ENCODE data around the gene NR0B1. TPM values are rescaled to one million over a fixed set of nuclear protein-coding genes. Genes with fewer than 3 reads are reported as not detected.

The NR0B1 gene
- total and polyA plus RNA-seq, 7 donors: 0.06 TPM; not detected in 6

DNA sequence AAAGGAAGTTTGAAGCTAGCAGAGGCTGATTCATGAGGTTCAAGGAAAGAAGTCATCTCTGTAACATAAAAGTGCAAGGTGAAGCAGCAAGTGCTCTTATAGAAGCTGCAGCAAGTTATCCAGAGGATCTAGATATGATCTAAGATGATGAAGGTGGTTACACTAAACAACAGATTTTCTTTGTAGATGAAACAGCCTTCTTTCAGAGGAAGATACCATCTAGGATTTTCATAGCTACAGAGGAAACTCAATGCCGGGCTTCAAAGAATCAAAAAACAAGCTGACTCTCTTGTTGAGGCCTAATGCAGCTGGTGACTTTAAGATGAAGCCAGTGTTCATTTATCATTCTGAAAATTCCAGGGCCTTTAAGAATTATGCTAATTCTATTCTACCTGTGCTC, 28.8 kb downstream of the NR0B1 start:
- intact Hi-C loops (cut with DNase I): no loop called here
- H3K27ac ChIP-seq: no peak overlapping the region
- no peak overlapping the region for H3K4me3 ChIP-seq
- no peaks in the 10 kb centered on the region for H3K27me3 ChIP-seq
- TF ChIP-seq POLR2A (IDR thresholded peaks at IDR 0.05): no peak
- TF ChIP-seq POLR2AphosphoS5 (IDR thresholded peaks at IDR 0.05): no peak
- TF ChIP-seq, protein P1, sequence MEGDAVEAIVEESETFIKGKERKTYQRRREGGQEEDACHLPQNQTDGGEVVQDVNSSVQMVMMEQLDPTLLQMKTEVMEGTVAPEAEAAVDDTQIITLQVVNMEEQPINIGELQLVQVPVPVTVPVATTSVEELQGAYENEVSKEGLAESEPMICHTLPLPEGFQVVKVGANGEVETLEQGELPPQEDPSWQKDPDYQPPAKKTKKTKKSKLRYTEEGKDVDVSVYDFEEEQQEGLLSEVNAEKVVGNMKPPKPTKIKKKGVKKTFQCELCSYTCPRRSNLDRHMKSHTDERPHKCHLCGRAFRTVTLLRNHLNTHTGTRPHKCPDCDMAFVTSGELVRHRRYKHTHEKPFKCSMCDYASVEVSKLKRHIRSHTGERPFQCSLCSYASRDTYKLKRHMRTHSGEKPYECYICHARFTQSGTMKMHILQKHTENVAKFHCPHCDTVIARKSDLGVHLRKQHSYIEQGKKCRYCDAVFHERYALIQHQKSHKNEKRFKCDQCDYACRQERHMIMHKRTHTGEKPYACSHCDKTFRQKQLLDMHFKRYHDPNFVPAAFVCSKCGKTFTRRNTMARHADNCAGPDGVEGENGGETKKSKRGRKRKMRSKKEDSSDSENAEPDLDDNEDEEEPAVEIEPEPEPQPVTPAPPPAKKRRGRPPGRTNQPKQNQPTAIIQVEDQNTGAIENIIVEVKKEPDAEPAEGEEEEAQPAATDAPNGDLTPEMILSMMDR (IDR thresholded peaks at IDR 0.05): no peak
- TF ChIP-seq EP300 (IDR thresholded peaks at IDR 0.05): no peak
- H3K9me3 ChIP-seq: no peaks in the 10 kb centered on the region
- H3K36me3 ChIP-seq: no peaks in the 10 kb centered on the region
- DNase-seq: no peak
- H3K4me1 ChIP-seq: peaks cover 0 to 5% (median 0%) of the 10 kb centered on the region in 4 donors
- 54 to 89% methylated on average over 1 of the region's 1 CpG for WGBS, 2 donors

DNA sequence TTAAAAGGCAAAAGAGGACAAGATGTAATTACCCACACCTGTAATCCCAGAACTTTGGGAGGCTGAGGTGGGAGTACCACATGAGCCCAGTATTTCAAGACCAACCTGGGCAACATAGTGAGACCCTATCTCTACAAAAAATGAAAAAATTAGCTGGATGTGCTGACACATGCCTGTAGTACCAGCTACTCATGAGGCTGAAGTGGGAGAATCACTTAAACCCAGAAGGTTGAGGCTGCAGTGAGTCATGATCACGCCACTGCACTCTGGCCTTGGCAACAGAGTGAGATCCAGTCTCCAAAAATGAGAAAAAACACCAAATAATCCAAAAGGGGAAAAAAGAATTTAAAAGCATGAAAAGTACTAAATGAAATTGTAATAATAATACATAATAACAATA, 30.8 kb downstream of the NR0B1 start:
- Histone ChIP-seq H3K27ac (no peak overlapping the region), H3K4me1 (no peaks in the 10 kb centered on the region), H3K27me3 (no peaks in the 10 kb centered on the region), H3K36me3 (no peaks in the 10 kb centered on the region), H3K4me3 (no peak overlapping the region), H3K9me3 (no peaks in the 10 kb centered on the region)
- intact Hi-C loops (cut with DNase I): no loop called here
- no peak for DNase-seq
- WGBS, 2 donors: 77 to 79% methylated on average over 1 of the region's 1 CpG
- TF ChIP-seq POLR2A (IDR thresholded peaks at IDR 0.05) (no peak), EP300 (IDR thresholded peaks at IDR 0.05) (no peak), POLR2AphosphoS5 (IDR thresholded peaks at IDR 0.05) (no peak)
- TF ChIP-seq, protein P1 (IDR thresholded peaks at IDR 0.05): no peak

DNA sequence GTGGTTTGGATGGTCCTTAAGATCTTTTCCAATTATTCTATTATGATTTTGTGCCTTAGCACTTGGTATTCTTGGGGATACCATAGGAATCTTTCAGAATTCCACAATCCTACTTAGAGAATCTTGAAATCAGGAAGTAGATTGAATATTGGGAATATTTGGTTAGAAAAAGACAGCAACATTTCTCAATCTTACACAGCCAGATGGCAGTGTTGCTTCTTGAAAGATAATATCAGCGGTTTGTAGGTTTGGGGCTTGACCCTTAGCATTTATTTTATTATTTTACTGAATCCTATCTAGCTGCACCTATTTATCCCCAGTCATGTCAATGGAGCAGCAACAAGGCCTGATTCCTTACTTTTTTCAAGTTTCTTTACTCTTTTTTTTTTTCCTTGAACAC, 33.7 kb downstream of the NR0B1 start:
- Histone ChIP-seq H3K9me3 (no peaks in the 10 kb centered on the region), H3K4me1 (no peaks in the 10 kb centered on the region), H3K27ac (no peak overlapping the region), H3K27me3 (no peaks in the 10 kb centered on the region), H3K4me3 (no peak overlapping the region), H3K36me3 (no peaks in the 10 kb centered on the region)
- intact Hi-C loops (cut with DNase I): no loop called here
- no peak for DNase-seq
- TF ChIP-seq, protein P1 (IDR thresholded peaks at IDR 0.05): no peak
- TF ChIP-seq POLR2AphosphoS5 (IDR thresholded peaks at IDR 0.05): no peak
- no peak for TF ChIP-seq EP300 (IDR thresholded peaks at IDR 0.05)
- TF ChIP-seq POLR2A (IDR thresholded peaks at IDR 0.05): no peak
- WGBS, 2 donors: 4 to 16% methylated on average over 1 of the region's 1 CpG

DNA sequence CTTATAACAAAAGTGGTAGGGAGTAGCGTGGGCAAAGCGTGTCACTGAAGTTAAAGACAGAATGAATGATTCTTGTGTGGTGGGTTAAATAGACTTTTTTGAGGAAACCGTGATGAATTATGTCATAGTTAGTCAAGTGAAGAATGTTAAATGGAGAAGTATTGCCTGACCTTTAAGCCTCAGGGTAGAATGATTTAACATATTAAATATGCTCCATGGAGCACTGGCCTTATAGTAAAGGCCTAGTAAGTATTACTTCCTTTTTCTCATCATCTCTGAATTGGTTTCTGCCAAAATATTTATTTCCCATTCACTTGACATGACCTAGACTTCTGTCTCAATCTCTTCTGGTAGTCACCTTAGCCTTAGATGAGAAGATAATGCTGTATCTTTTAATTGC, 38.6 kb downstream of the NR0B1 start:
- DNase-seq: no peak
- TF ChIP-seq, protein P1 (IDR thresholded peaks at IDR 0.05): no peak
- TF ChIP-seq POLR2AphosphoS5 (IDR thresholded peaks at IDR 0.05) (no peak), POLR2A (IDR thresholded peaks at IDR 0.05) (no peak), EP300 (IDR thresholded peaks at IDR 0.05) (no peak)
- no peaks in the 10 kb centered on the region for H3K4me1 ChIP-seq
- no peak overlapping the region for H3K27ac ChIP-seq
- intact Hi-C loops (cut with DNase I): no loop called here
- 88% methylated on average over 3 of the region's 3 CpGs for WGBS, 2 donors
- H3K4me3 ChIP-seq: no peak overlapping the region
- no peaks in the 10 kb centered on the region for H3K27me3 ChIP-seq
- no peaks in the 10 kb centered on the region for H3K9me3 ChIP-seq
- H3K36me3 ChIP-seq: no peaks in the 10 kb centered on the region

DNA sequence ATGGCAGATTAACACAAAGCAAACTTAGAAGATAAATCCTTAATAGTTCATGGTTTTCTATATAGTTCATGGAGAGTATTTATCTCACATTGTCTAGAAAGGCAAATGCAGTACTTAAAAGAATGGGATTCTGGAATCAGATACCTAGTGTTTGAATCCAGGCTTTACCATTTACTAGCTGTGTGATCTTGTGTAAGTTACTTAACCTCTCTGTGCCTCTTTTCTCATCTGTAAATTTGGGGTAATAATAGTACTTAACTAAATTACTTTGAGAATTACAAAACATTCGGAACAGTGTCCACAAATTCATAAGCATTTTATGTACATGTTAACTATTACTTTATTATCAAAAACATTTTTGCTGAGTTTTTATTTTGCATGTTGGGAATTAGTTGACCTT, 46.4 kb downstream of the NR0B1 start:
- Histone ChIP-seq H3K27ac (no peak overlapping the region), H3K4me3 (no peak overlapping the region), H3K36me3 (no peaks in the 10 kb centered on the region), H3K9me3 (no peaks in the 10 kb centered on the region), H3K27me3 (no peaks in the 10 kb centered on the region), H3K4me1 (no peaks in the 10 kb centered on the region)
- DNase-seq: no peak
- WGBS, 2 donors: 76 to 89% methylated on average over 1 of the region's 1 CpG
- intact Hi-C loops (cut with DNase I): no loop called here
- no peak for TF ChIP-seq EP300 (IDR thresholded peaks at IDR 0.05)
- TF ChIP-seq POLR2AphosphoS5 (IDR thresholded peaks at IDR 0.05): no peak
- TF ChIP-seq POLR2A (IDR thresholded peaks at IDR 0.05): no peak
- TF ChIP-seq, protein P1 (IDR thresholded peaks at IDR 0.05): no peak

Measured in sigmoid colon (tissue), 7 donors.